SK-N-MC (cell line): ENCODE results near the gene WDFY4.

Experiments used
- EZH2 ChIP-seq: fragments of 200-600 bp; sonication (generic); IDR thresholded peaks from one replicate; pipeline ENCODE4 v1.6.1; 2017; ENCODE audit warnings: antibody characterized with exemption
- FOXP2 ChIP-seq: optimal IDR thresholded peaks from 2 replicates; pipeline ENCODE3; 2011; ENCODE audit warnings: mild to moderate bottlenecking, moderate library complexity; ENCODE audit not compliant: insufficient read depth; ENCODE audit errors: extremely low read length, control extremely low read depth
- POLR2AphosphoS5 ChIP-seq: IDR thresholded peaks from 2 replicates; pipeline ENCODE4 v1.6.1; 2012; ENCODE audit warnings: mild to moderate bottlenecking, low read depth, low read length, borderline replicate concordance

GRCh38 chr10:48682265-48682664 lies 2.4 kb upstream of the WDFY4 start:
- TF ChIP-seq POLR2AphosphoS5: no peak
- TF ChIP-seq EZH2: no peak
- TF ChIP-seq FOXP2: no peak
